Measurements from ENCODE around the gene CASKIN1. TPM values are rescaled to one million over a fixed set of nuclear protein-coding genes. Genes with fewer than 3 reads are reported as not detected.

Gene CASKIN1
- total RNA-seq, 1 donor from 2014 or later: under 0.01 TPM

DNA sequence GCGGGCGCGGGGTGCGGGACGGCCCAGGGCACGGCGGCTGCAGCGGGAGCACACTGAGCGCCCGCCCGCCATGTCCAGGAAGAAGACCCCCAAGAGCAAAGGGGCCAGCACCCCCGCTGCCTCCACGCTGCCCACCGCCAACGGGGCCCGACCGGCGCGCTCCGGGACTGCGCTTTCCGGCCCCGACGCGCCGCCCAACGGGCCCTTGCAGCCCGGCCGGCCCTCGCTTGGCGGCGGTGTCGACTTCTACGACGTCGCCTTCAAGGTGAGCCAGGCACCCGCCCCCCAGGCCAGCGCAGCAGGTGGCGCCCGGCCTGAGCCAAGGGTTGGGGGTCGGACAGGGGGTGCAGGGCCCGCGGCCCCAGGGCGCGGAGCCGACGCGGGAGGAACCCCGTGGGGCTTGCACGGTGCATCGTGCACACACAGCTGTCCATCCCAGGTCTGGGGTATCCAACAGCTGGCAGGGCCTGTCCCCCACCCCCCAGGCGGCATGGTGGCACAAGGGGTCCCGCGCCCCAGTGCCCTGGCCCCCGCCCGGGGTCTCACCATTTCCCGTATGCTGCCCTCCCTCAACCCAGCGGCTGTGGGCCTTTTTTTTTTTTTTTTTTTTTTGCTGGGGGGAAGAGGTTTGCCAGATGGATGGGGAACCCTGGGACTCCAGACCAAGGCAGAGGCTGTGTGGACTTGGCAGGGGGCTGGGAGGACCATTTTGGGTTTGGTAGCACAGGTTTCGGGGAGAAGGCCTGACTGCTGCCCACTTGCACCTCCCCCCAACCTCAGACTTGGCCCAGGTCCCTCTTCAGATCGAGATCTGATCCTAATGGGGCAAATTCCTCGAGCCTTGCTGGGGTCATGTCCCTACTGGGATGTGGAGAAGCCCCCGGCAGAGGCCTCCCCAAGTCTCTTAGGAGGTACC is 47.4 kb downstream of the CASKIN1 start:
- FAIRE-seq (no peak), DNase-seq (ENCODE audit: low read depth) (peak; percentile 4)
- TF ChIP-seq, protein P1, sequence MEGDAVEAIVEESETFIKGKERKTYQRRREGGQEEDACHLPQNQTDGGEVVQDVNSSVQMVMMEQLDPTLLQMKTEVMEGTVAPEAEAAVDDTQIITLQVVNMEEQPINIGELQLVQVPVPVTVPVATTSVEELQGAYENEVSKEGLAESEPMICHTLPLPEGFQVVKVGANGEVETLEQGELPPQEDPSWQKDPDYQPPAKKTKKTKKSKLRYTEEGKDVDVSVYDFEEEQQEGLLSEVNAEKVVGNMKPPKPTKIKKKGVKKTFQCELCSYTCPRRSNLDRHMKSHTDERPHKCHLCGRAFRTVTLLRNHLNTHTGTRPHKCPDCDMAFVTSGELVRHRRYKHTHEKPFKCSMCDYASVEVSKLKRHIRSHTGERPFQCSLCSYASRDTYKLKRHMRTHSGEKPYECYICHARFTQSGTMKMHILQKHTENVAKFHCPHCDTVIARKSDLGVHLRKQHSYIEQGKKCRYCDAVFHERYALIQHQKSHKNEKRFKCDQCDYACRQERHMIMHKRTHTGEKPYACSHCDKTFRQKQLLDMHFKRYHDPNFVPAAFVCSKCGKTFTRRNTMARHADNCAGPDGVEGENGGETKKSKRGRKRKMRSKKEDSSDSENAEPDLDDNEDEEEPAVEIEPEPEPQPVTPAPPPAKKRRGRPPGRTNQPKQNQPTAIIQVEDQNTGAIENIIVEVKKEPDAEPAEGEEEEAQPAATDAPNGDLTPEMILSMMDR (IDR thresholded peaks at IDR 0.05; ENCODE audit: insufficient read depth, low read length, severe bottlenecking): no peak
- H3K36me3 ChIP-seq (ENCODE audit: control insufficient read depth, insufficient read depth, low read length): peaks cover 19% of the 10 kb centered on the region
- no peaks in the 10 kb centered on the region for H3K27me3 ChIP-seq (ENCODE audit: control insufficient read depth, insufficient read depth, low read length)
- peak overlapping the region; percentile 25 for H3K4me3 ChIP-seq (ENCODE audit: low read depth, low read length)

DNA sequence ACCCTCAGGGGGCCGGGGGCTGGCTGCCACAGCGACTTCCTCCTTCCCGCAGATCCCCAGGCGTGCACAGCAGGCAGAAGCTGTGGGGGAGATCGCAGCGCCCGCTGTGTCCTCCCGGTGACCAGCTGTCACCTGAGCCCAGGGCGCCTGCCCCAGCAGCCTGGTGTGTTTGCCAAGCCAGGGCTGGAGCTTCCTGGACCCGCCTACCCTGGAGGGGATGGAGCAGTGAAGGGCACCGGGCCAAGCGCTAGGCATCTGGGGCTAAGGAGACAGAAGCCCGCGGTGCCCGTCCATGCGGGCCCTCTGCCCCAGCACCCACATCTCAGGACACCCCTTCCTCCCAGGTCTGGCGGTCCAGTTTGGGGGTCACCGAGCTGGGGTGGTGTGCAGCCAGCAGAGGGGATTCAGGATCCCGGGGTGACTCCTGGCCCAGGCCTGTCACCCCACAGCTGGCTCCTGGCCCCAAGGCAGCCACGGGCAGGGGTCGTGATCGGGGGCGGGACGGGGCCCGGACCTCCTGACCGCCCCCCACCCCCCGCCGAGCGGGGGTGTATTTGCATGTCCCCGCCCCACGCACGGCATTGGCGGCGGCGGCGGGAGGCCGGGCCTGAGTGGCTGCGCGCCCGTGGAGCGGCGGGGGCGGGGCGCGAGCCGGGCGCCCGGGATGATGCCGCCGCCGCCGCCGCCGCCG is 48.3 kb downstream of the CASKIN1 start, which contains the start of gene RAB26:
RAB26 (plus strand) TSS at position 645 of the 691 bp plus-strand sequence. CDS start 159 bp downstream, outside the sequence.
- H3K4me3 ChIP-seq (ENCODE audit: low read depth, low read length): peak within 1 kb of the TSS; percentile 25
- FAIRE-seq (no peak), DNase-seq (ENCODE audit: low read depth) (peak; percentile 52)
- H3K27me3 ChIP-seq (ENCODE audit: control insufficient read depth, insufficient read depth, low read length): no peaks in the 10 kb centered on the region
- H3K36me3 ChIP-seq (ENCODE audit: control insufficient read depth, insufficient read depth, low read length): peaks cover 12% of the 10 kb centered on the region
- TF ChIP-seq, protein P1 (IDR thresholded peaks at IDR 0.05; ENCODE audit: insufficient read depth, low read length, severe bottlenecking): no peak

DNA sequence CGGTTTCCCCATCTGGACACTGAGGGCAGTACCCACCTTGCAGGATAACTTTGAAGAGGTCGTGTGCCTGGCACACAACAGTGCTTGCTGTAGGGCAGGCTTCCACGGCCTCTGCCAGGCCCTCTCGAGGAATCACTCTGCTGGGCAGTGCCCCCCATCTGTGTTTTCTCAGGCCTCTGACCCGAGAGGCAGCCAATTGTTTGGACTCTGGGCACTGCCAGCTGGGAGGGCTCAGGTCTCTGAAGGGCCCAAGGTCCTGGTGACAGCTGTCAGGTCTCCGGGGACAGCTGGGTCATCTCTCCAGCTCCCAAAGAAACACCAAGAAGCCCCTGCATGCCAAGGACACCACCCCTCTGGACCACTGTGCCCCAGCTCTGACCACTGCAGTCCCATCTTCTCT is 49.0 kb downstream of the CASKIN1 start:
- FAIRE-seq (no peak), DNase-seq (ENCODE audit: low read depth) (no peak)
- H3K4me3 ChIP-seq (ENCODE audit: low read depth, low read length): no peak overlapping the region
- H3K27me3 ChIP-seq (ENCODE audit: control insufficient read depth, insufficient read depth, low read length): no peaks in the 10 kb centered on the region
- H3K36me3 ChIP-seq (ENCODE audit: control insufficient read depth, insufficient read depth, low read length): peaks cover 7% of the 10 kb centered on the region
- TF ChIP-seq, protein P1 (IDR thresholded peaks at IDR 0.05; ENCODE audit: insufficient read depth, low read length, severe bottlenecking): no peak

DNA sequence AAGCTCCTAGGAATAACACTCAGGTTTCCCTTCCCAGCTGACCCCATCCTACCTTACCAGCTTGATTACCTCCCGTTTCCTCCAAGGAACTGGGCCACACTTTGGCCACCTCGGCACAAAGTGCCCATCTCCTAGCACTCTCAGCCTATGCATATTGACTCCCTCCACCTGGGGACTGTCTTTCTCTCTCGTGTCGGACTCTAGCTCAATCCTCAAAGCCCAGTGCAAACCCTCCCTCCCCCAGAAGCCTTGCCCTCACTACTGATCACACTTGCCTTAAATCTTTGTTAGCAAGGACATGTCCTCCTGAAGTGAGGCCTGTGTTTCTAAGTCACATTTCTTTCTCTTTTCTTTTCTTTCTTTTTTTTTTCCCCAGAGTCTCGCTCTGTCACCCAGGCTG is 50.6 kb downstream of the CASKIN1 start:
- H3K36me3 ChIP-seq (ENCODE audit: control insufficient read depth, insufficient read depth, low read length): no peaks in the 10 kb centered on the region
- DNase-seq (ENCODE audit: low read depth) (no peak), FAIRE-seq (no peak)
- no peaks in the 10 kb centered on the region for H3K27me3 ChIP-seq (ENCODE audit: control insufficient read depth, insufficient read depth, low read length)
- TF ChIP-seq, protein P1 (IDR thresholded peaks at IDR 0.05; ENCODE audit: insufficient read depth, low read length, severe bottlenecking): no peak
- no peak overlapping the region for H3K4me3 ChIP-seq (ENCODE audit: low read depth, low read length)

DNA sequence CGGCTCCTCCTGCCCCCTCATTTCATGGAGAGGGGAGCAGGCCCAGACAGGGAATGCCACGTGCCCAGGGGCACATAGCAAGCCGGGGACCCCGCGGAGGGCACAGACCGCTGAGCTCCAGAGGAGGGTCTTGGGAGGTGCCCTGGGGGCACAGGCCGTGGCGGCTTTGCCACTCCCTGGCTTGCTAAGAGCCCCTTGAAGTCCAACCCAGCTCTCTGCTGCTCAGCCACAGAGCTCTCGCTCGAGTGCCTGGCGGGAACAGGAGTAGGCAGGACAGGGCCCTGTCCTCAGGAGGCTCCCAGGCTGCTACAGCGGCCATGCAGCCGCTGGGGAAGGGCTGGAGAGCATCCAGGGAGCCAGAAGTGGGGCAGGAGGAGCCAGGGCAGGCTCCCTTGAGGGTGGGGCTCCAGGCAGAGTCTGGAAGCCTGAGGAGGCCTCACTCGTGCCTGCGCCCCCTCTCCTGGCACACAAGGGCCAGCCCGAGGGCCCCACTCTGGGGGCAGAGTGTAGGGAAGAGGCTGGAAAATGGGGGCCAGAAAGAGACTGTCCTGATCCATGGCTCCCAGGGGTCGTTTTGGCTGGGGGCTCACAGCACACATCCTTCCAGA is 52.4 kb downstream of the CASKIN1 start:
- Histone ChIP-seq H3K27me3 (ENCODE audit: control insufficient read depth, insufficient read depth, low read length) (no peaks in the 10 kb centered on the region), H3K4me3 (ENCODE audit: low read depth, low read length) (no peak overlapping the region), H3K36me3 (ENCODE audit: control insufficient read depth, insufficient read depth, low read length) (no peaks in the 10 kb centered on the region)
- FAIRE-seq (no peak), DNase-seq (ENCODE audit: low read depth) (no peak)
- TF ChIP-seq, protein P1 (IDR thresholded peaks at IDR 0.05; ENCODE audit: insufficient read depth, low read length, severe bottlenecking): no peak

Data from bronchial epithelial cell (primary cell).